ENCODE data around the gene RIN3.
"Not testable (repeated sequence)": the region's sequence is repeated elsewhere in the genome, so short reads cannot be mapped to it uniquely, and the experiment has no call there.

The RIN3 gene

GRCh38 chr14:92633274-92633616 is 119.7 kb downstream of the RIN3 start:
- DNase-seq = no peak

- DNase-seq = no peak
Observed at GRCh38 chr14:92633724-92634123, 120.1 kb downstream of the RIN3 start.

GRCh38 chr14:92635031-92635430 is 121.5 kb downstream of the RIN3 start:
- DNase-seq = peak; percentile 95

DNA sequence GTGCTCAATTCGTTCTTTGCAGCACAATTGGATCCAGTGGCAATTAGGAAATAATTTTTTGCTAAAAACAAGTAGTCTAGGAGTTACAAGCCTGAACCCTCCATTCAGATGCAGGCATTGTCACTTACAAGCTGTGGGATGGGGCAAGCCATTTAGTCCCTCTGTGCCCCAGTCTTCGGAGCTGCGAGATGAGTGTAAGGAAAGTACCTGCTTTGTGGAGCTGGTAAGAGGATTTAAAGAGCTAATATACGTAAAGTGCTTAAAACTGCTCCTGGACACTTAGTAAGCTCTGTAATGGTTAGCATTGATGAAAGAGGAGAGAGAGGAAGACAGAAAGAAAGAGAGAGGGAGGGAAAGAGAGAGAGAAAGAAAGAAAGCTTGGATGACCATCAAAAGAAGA is 122.3 kb downstream of the RIN3 start:
- no peak for DNase-seq

- peak; percentile 72 for DNase-seq
Observed at GRCh38 chr14:92637228-92637627, 123.6 kb downstream of the RIN3 start.

DNA sequence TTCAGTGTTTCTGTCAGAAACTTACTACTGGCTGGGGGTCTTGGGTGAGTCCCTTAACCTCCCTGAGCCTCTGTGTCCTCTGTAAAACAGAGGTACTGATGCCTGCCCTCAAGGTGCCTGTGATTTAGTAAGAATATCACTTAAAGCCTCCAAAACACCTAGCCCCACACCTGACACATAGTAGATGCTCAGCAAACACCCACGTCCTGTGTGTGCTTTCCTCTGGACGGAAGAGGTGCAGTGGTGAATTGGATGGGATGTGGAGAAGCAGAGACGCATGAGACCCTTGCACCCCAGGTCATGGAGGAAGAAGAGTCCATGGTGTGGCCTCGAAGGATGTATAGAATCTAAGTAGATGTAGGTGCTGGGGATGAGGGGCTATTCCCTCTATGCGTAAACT is 124.3 kb downstream of the RIN3 start:
- DNase-seq = no peak

DNA sequence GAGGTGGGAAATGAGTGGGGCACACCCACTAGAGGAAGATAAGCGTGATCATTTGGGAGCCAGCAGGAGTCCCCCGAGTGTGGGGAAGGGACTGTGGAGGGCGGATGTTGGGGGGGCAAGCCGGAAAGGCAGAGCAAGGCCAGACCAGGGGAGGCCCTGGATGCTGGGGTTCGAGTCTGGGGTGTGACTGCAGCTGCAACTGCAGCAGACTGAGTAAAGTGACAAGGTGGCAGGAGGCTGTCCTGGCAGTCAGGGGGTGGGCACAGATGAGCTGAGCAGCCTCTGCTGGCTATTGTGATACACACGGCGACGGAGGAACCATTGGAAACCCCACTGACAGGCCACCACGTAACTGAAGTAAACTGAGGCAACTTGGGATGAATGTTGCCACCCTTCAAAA is 124.7 kb downstream of the RIN3 start:
- DNase-seq = no peak

GRCh38 chr14:92638904-92639303 is 125.3 kb downstream of the RIN3 start:
- DNase-seq = no peak

- DNase-seq = not testable (repeated sequence)
Observed at GRCh38 chr14:92639472-92640117, 126.0 kb downstream of the RIN3 start.

GRCh38 chr14:92641306-92641705 is 127.7 kb downstream of the RIN3 start:
- DNase-seq = no peak

DNA sequence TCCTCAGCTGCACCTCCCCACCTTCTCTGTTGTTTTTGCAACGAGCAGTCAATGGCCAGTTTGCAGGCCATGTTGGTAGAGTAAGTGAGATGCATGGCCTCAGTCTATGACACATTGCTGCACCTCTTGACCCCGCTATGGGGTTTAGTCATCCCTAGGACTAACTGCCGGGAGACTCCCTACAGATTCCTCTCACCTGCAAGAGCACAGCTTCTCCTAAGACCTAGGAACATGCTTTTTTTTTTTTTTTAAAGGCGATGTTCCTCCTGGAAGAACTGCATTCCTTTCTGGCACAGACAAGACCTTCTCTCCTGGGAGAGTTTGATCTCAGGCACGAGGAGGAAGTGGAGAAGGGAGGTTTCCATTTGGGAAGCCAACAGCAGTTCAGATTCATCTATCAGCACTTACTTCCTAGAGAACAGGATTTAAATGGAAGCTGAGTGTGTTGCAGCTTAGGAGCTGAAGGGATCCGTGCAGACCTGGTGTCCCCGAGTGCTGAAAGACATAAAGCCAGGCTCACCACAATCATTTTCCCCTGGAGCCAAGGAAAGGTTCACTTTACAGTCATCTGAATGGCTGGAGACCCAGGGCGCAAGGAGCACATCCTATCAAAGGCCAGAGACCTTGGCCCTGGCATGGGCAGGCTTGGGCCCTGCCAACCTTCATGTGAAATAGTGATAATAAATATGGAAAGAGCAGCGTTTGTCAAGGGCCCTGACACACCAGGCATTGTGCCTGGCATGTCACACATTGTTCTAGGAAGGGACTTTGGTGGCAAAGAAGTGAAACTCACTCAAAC is 130.8 kb downstream of the RIN3 start:
- DNase-seq = no peak

DNA sequence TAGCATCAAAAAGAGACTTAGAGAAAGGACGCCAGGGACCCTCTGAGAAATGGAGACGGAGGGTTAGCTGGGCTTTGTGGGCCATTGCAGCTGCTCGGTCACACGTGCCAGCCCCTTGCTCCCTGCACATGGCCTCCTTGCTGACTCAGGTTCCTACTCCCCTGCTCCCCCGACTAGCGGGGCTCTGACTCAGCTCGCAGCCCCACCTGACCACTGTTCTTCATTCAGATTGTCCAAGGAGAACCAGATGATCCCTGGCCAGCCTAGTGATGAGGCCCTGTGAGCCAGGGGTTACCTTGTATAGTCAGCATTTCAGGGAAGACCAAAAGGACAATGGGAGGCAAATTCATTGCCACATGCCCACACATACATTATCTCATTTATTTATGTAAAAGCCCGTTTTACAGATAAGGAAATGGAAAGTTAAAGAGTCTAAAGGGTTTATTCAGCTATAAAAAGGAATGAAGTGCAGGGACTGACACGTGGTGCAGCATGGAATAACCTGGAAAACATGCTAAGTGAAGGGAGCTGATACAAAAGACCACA is 131.5 kb downstream of the RIN3 start:
- DNase-seq = no peak

DNA sequence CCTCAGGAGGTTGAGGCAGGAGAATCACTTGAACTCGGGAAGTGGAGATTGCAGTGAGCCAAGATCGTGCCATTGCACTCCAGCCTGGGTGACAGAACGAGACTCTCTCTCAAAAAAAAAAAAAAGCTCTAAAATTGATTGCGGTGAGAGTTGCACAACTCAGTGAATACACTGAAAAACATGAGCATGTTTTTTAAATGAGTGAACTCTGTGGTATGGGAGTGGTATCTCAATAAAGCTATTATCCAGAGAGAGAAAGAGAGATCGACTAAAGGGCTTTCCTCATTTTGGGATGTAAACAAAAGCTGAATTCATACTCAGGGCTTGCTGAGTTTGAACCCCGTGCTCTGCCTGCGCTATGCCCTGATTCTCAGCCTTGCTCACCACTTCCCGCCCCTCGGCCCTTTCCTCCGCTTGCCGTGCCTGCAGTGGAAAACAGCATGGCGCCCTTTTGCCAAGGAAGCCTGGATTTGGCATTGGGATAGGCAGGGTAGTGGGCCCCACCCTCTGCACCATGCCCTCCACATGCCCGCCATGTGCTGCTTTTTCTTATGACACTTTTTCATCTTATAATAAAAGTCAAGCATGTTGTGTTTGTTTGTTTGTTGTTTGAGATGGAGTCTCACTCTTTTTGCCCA is 132.4 kb downstream of the RIN3 start:
- DNase-seq = no peak

GRCh38 chr14:92646952-92647796 is 133.6 kb downstream of the RIN3 start:
- no peak for DNase-seq

DNA sequence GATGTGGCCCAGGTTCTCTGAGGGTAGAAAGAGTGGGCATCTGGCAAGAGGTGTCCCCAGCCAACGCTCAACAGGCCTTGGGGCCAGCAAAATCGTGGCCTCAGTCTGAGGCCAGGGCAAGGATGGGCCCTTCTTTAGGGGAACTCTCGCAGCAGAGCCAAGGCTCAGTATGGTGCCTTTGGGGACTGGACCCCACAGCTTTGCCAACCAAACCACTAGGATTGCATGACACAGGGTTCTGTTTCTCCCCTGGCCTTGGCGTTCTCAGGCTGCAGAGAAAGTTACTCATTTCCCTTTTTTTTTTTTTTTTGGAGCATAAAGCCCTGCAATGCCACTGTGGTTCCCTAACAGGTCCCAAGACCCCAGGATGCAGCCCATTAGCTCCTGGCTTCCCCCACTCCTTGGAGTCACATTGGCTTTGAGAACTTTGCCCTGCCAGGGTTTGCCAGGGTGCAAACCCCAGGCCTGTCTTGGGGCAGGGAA is 134.3 kb downstream of the RIN3 start:
- no peak for DNase-seq

DNA sequence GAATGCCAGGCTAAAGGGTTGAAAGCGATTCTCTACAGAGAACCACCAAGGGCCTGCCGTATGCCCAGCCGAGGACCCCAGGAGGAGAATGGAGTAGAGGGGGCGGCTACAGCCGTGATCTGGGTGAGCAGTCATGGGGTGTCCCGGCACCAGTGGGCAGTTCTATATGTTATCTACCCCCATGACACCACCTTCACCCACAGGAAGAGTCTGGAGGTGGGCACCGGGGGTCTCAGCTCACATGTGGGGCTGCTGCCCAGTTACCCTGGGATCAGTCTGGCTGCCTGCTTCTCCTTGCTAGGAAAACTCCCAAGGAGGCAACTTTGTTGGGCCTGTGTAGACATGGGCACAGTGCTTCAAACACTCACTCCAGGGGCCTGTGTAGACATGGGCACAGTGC is 135.5 kb downstream of the RIN3 start:
- no peak for DNase-seq

DNA sequence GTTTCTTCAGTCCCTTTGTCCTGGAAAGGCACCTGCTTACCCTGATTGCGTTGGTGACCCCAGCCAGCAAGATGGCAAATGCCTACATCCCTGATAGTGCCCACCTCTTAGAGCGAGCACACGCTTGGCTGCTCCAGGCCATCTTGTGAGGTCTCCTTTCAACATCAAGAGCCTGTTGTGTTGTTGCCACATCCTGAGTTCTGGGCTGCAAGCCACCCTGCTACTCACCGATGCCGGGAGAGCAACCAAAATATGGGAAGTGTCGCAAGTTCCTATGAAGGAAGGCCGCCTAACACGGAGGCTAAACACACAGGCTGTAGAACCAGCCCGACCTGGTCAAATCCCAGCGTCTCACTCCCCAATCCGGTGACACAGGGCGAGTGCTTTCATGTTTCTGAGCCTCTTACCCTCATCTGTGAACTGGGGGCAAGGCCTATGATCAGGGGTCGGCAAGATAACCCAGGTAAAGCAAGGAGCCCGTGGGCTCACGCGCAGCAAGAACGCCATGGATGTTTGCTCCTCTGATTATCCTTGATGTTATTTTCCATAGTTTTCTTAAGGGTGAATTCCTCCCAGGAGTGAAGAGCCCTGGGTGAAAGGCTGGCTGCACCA is 136.5 kb downstream of the RIN3 start:
- DNase-seq = no peak

DNA sequence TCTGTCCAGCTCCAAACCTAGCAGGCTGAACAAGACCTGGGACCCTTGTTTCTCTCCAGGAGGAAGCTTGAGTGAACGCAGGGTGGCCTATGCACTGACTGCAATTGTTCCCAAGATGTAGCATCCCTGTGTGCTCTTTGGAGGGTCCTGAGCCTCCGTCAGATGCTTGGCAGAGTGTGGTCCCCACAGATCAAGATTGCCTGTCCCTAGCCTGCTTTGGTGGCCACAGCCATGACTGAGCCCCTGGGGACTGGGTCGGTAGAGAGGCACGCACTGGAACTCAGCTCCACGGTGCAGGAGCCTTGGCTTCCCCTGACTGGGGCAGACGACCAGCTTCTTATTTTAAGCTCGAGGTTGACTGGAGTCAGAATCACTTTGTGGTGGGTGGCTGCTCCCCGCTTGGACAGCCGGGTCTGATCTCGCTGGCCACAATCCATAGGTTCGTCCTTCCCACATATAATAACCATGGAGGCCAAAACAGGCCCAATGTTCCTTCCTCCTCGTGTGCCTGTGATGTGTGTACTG is 137.1 kb downstream of the RIN3 start:
- DNase-seq = no peak

DNA sequence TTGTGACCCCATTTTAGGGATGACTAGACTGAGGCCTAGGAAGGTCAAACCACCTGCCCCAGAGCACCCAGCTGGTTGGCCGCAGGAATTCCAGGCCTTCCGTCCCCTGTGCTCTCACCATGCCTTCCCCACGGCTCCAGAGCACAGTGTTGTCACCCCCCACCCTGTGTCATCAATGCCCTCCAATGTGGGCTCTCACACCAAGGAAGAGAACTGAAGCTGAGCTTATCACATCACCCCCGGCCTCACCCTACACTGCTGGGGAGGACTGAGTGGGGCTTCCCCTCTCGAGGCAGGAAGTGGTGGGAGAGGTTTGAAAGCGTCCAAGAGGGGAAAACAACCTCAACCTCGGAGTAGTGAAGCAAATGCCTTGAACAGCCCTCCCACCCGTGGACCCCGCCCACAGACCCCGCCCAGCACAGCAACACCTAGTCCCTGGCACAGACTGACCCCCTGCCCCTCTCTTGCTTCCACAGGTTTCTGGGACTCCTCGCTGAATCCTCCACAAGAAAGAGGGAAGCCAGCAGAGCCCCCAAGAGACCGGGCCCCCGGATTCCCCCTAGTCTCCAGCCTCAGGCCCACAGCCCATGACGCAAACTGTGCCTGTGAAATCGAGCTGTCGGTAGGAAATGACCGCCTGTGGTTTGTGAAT is 137.7 kb downstream of the RIN3 start:
- DNase-seq = no peak

GRCh38 chr14:92651758-92652406 is 138.3 kb downstream of the RIN3 start:
- no peak for DNase-seq
